Activated CD4-positive, CD25-positive, alpha-beta regulatory T cell (primary cell): Measurements from ENCODE around the gene PPT1.

Source experiments
- DNase-seq, 4 experiments: peaks; one replicate each; lab custom pipeline; 2025; lab: John Stamatoyannopoulos, UW

Gene PPT1

GRCh38 chr1:40096977-40097782 lies at the start of gene PPT1:
PPT1 (minus strand) TSS chr1:40097252; CDS start chr1:40097238, 14 bp downstream.
- peak; percentile 41 to 67 (median 46) for DNase-seq

DNA sequence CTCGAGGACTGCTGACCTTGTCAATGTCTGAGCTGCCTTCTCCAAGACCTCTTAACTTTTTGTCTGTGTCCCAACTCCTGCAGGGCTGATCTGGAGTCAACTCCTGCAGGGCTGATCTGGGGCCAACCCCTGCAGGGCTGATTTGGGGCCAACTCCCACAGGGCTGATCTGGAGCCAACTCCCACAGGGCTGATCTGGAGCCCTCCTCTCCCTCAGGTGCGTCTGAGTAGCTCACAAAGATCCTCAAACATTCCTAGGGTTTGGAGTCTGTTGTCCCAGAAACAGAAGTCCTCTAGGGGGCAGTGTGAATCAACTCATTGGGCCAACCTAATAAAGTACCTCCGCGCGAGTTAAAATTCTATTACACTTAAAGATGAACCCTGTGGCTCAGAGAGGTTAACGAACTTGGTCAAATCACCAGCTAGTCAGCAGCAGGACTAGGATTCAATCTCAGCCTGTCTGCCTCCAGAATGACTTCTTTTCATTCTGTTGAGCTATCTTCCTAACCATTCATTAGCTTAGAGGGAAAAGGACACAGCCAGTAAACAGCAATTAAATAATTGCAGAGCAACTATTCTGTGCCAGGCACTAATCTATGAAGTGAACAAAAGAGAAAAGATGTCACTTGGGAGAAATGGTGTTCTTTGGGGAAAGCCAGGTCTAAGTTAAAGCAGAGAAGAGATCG lies 47.0 kb upstream of the PPT1 start:
- peak in 2 of 4 experiments; percentile 11 to 27 for DNase-seq

DNA sequence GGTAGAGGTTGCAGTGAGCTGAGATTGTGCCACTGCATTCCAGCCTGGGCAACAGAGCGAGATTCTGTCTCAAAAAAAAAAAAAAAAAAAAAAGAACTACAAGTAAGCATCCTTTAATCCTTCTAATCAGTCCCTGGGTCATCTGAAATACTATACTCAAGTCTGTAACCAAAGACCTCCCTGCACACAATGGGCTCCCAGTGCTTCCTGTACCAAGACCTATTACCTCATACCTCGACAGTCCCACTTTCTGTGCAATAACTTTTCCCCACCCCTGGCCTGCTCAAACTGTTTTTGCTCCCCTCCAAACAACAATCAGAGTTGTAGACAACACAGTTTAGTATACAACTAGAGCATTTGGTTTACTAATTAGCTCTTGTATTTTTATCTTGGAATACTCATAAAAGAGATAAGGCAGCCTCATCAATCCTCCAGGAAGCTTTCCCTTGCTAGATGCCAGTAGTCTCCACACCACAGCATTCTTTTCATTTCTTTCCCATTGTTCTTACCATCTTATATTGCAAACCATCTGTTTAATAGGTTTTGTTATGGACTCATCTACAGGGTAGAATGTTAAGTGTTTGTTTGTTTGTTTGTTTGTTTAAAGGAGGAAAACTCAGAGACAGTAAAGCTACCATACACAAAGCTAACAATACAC lies 45.0 kb upstream of the PPT1 start:
- DNase-seq = no peak

- DNase-seq = no peak
Measured at GRCh38 chr1:40140211-40140973, 43.3 kb upstream of the PPT1 start.

DNA sequence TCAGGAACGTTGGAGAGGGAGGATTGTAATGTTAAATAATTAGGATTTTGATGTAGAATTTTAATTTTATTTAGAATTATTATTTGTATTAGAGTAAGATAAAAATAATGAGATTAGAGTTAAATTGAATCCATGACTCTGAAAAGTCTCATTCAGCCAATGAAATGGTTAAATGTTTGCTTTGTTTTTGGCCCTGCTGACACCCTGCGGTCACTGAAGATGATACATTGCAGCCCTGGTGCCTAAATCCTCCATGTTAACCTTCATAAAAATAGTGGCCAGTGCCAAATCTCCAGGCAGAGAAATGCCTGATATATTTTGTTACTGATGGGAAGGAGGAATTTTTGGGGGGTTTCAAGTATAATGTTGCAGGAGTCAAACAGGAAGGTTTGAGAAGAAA lies 36.8 kb upstream of the PPT1 start:
- DNase-seq = no peak

GRCh38 chr1:40133312-40133665 lies 36.2 kb upstream of the PPT1 start:
- DNase-seq = no peak

DNA sequence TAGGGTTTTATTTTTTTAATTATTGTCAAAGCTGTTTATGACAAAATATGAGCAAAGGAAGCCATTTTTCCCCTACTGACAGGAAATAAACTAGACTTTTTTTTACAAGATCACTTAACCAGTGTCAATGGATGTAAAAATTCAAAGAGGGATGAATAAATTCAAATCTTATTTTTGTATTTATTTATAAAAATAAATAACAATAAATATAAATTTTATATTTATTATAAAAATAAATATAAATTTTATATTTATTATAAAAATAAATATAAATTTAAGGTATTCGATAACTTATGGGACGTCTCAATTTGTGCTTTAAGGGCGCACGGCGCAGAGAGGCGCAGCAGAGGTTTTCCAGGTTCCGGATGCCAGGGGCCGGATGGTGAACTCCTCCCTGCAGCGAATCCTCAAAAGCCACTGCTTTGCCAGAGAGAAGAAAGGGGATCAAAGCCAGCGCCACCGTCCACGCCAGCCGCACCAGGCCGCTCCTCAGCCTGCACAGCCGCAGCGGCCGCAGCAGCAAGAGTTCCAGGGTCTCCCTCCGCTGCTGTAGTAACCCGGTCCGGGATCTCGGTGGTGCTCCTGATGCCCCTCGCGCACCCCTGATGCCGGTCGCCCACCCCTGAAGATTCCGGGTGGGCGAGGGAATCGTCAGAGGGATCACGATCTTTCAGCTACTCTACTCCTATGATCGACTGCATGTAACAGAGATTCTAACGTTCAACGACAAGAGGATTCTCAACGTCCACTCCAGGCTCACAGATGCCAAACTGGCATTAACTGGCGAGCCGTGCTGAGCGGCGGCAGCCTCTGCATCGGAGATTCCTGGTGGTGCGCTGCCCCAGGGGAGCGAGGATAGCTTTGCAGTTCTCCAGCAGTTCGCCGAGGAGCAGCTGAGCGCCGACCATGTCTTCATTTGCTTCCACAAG lies 35.6 kb upstream of the PPT1 start:
- DNase-seq = no peak

GRCh38 chr1:40130892-40131291 lies 33.8 kb upstream of the PPT1 start:
- no peak for DNase-seq

- DNase-seq = no peak
Measured at GRCh38 chr1:40122855-40123254, 25.8 kb upstream of the PPT1 start.

DNA sequence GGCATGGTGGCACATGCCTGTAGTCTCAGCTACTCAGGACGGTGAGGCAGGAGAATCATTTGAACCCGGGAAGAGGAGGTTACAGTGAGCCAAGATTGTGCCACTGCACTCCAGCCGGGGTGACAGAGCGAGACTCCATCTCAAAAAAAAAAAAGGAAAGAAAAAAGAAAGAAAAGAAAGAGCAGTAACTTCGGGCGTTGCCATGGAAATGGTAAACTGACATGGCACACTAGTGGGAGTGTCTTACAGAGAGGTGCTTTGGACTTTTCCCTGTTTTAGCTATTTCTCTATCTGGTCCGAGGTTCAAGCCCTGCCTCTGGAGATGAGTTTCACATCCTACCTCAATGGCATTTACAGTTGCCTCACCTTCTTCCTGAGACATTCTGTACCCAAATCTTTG lies 23.1 kb upstream of the PPT1 start:
- DNase-seq = no peak

GRCh38 chr1:40114400-40114799 lies 17.3 kb upstream of the PPT1 start:
- no peak for DNase-seq

DNA sequence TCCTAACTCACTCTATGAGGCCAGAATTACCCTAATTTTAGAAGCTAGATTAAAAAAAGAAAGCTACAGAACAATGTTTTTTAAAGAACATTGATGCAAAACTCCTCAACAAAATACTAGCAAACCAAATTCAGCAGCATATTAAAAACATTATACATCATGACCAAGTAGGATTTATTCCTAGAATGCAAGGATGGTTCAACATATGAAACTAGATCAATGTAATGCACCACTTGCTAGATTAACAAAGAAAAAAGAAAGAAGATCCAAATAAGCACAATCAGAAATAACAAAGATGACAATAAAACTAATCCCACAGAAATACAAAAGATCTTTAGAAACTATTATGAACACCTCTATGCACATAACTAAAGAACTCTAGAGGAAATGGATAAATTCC lies 13.3 kb upstream of the PPT1 start:
- no peak for DNase-seq

GRCh38 chr1:40107290-40107959 lies 10.4 kb upstream of the PPT1 start:
- no peak for DNase-seq

GRCh38 chr1:40105028-40105427 lies 8.0 kb upstream of the PPT1 start:
- DNase-seq = no peak

GRCh38 chr1:40102896-40103295 lies 5.8 kb upstream of the PPT1 start:
- DNase-seq = no peak

DNA sequence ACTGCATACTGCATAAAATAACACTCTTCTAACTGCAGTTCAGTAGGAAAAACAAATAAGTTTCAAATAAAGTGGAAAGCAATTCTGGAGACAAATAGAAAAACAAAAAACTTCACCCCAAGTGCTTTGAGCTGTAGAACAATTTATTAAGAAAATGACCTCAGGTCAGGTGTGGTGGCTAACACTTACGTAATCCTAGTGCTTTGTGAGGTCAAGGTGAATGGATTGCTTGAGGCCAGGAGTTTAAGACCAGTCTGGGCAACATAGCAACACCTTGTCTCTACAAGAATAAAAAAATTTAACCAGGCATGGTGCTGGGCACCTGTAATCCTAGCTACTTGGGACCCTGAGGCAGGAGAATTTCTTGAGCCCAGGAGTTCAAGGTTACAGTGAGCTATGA lies 5.0 kb upstream of the PPT1 start:
- DNase-seq = no peak

- no peak for DNase-seq
Measured at GRCh38 chr1:40096646-40096976, 441 bp downstream of the PPT1 start.

DNA sequence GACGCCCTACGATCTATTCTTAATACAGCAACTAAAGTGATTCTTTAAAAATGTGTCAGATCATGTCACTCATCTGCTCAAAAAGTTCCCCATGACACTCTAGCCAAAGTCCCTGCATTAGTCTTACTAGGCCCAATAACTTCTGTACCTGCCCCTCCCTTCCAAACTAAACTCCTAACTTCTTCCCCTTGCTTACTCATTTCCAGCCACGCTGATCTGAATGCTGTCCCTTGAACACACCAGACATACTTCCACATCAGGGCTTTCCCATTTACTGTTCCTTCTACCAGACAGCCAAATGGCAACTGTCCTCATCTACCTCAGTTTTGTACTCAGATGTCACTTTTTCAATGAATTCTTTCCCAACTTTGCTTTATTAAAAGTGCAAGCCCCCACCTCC lies 1.2 kb downstream of the PPT1 start:
- no peak for DNase-seq

DNA sequence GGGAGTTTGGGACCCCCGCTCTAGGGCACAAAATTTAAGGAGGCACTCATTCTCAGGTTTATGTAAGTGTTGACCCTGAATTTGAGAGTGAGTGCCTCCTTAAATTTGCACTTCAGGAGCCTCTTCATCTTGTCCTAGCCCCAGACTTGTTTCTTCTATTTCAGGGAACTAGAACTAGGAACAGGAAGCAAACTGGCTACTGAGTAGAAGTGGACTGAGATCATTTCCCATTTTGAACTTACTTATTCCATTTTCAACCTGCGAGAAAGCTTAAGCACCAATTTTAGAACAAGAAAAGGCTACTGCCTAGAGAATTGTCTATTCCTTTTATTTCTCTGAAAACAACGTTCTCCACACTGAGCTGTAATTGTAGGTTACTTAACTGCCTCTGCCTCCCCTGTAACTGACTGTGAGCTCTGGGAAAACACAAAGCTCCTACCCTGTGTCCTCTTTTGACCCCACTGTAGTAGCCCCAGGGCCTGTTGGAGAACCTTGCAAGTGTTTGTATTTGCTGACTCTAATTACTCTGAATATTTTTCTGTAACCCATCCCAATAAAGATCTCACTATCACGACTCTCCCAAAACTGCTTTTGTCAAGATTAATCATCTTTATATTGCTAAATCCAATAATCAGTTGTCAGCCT lies 2.5 kb downstream of the PPT1 start:
- no peak for DNase-seq
